ENCODE measurements around the gene PLXDC2.

DNA sequence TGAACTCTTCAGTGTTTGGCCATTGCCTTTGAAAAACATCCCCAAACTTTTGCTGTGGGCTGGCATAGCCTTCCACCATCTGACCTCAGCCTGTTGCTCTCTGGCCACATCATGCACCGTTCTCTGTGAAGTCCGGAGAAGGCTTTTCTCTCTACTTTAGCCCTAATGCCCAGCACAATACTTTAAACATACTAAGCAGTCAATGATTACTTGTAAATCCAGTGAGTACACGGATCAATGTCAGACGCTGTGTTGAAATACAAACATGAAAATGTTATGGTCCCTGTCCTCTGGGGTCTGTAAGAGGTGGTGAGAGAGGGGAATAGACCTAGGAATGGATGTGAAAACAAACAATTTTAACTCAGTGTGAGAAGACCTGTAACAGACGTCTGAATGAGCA, 297.9 kb downstream of the PLXDC2 start:
- no peak for TF ChIP-seq EZH2 (IDR thresholded peaks at IDR 0.05; ENCODE audit: borderline replicate concordance, low read length)
- TF ChIP-seq, protein P1, sequence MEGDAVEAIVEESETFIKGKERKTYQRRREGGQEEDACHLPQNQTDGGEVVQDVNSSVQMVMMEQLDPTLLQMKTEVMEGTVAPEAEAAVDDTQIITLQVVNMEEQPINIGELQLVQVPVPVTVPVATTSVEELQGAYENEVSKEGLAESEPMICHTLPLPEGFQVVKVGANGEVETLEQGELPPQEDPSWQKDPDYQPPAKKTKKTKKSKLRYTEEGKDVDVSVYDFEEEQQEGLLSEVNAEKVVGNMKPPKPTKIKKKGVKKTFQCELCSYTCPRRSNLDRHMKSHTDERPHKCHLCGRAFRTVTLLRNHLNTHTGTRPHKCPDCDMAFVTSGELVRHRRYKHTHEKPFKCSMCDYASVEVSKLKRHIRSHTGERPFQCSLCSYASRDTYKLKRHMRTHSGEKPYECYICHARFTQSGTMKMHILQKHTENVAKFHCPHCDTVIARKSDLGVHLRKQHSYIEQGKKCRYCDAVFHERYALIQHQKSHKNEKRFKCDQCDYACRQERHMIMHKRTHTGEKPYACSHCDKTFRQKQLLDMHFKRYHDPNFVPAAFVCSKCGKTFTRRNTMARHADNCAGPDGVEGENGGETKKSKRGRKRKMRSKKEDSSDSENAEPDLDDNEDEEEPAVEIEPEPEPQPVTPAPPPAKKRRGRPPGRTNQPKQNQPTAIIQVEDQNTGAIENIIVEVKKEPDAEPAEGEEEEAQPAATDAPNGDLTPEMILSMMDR (IDR thresholded peaks at IDR 0.05; ENCODE audit: low read length), result no peak
